SU-DHL-6 (cell line): Measurements from ENCODE around the gene NUDT3.

Source experiments
- CTCF ChIP-seq: fragments of 200-600 bp; sonication (generic); IDR thresholded peaks from one replicate; pipeline ENCODE4 v1.5.1; 2017; ENCODE audit warnings: antibody characterized with exemption, mild to moderate bottlenecking, low read length, moderate library complexity; ENCODE audit not compliant: insufficient read depth, poor library complexity, severe bottlenecking
- EZH2phosphoT487 ChIP-seq: fragments of 200-600 bp; sonication (generic), shearing (Covaris generic); conservative IDR thresholded peaks from 2 replicates; pipeline ENCODE4 v1.6.1; 2018; ENCODE audit warnings: mild to moderate bottlenecking, antibody characterized with exemption, low read length, moderate library complexity, mixed read lengths

GRCh38 chr6:34340394-34340793 is 52.1 kb downstream of the NUDT3 start:
- TF ChIP-seq CTCF = no peak
- TF ChIP-seq EZH2phosphoT487 = no peak
